ENCODE data around the gene LRP2. TPM values are rescaled to one million over a fixed set of nuclear protein-coding genes. Genes with fewer than 3 reads are reported as not detected.

LRP2 gene
- total RNA-seq, 2 donors from 2014 or later, result 0.05 TPM; not detected in 1

DNA sequence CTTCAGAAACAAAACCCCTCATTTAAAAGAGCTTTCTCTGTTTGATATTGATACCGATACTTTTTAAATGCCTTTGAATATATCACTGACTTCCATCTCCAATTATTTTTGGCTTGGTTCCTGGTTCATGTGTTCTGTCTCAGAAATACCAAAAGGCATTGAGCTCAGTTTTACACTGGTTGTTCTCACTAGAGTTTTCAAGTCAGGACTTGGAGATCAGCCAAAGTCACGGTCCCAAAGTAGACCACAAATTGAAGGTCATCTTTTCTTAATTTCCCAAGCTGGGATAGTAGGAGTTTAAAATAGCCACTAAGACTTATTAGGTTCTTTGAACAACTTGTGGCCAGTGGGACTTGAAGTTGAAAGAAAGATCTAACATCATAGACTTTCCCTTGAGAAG, 268.8 kb downstream of the LRP2 start:
- Histone ChIP-seq H3K27me3 (no peaks in the 10 kb centered on the region), H3K4me3 (no peak overlapping the region), H3K36me3 (no peaks in the 10 kb centered on the region), H3K9me3 (no peaks in the 10 kb centered on the region), H3K27ac (no peak overlapping the region), H3K9ac (ENCODE audit: low read depth in 2 of 2, low read length in 2 of 2) (no peak overlapping the region), H3K4me1 (peaks cover 3% of the 10 kb centered on the region)
- DNase-seq, result no peak
- intact Hi-C loops (cut with DNase I), result no loop called here
- TF ChIP-seq, protein P1, sequence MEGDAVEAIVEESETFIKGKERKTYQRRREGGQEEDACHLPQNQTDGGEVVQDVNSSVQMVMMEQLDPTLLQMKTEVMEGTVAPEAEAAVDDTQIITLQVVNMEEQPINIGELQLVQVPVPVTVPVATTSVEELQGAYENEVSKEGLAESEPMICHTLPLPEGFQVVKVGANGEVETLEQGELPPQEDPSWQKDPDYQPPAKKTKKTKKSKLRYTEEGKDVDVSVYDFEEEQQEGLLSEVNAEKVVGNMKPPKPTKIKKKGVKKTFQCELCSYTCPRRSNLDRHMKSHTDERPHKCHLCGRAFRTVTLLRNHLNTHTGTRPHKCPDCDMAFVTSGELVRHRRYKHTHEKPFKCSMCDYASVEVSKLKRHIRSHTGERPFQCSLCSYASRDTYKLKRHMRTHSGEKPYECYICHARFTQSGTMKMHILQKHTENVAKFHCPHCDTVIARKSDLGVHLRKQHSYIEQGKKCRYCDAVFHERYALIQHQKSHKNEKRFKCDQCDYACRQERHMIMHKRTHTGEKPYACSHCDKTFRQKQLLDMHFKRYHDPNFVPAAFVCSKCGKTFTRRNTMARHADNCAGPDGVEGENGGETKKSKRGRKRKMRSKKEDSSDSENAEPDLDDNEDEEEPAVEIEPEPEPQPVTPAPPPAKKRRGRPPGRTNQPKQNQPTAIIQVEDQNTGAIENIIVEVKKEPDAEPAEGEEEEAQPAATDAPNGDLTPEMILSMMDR (IDR thresholded peaks at IDR 0.05), result no peak

DNA sequence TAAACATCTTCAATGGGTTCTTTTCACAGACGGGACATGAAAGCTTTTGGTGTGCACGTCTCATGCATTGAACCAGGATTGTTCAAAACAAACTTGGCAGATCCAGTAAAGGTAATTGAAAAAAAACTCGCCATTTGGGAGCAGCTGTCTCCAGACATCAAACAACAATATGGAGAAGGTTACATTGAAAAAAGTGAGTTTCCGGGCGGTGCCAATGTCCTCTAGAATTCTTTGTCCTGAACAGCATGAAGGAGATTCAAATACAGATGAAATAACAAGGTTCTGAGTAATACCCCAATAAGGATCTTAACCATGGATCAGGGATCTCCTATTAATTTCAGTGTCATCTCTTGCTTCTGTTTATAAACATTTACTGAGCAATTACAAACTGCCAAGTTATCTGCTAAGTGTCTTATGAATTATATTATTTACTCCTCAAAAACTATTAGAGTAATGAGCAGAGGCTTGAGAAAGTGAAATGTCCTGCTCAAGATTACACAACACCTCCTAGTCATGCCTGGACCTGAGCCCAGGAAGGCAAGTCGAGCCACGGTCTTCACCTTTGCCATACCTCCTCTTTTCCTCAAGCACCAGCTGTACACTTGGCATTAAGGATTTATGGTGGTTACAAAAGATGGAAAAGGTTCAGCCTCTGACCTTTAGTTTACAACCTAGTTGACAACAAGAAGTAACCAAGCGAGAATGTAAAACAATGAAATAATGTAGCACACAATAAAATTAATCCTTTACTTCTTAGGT, 270.4 kb downstream of the LRP2 start:
- Histone ChIP-seq H3K4me3 (no peak overlapping the region), H3K9me3 (no peaks in the 10 kb centered on the region), H3K27me3 (no peaks in the 10 kb centered on the region), H3K9ac (ENCODE audit: low read depth in 2 of 2, low read length in 2 of 2) (no peak overlapping the region), H3K36me3 (no peaks in the 10 kb centered on the region), H3K4me1 (peaks cover 3% of the 10 kb centered on the region), H3K27ac (peak overlapping the region; percentile 70)
- DNase-seq, result peak; percentile 82
- TF ChIP-seq, protein P1 (IDR thresholded peaks at IDR 0.05), result no peak
- intact Hi-C loops (cut with DNase I), result no loop called here

DNA sequence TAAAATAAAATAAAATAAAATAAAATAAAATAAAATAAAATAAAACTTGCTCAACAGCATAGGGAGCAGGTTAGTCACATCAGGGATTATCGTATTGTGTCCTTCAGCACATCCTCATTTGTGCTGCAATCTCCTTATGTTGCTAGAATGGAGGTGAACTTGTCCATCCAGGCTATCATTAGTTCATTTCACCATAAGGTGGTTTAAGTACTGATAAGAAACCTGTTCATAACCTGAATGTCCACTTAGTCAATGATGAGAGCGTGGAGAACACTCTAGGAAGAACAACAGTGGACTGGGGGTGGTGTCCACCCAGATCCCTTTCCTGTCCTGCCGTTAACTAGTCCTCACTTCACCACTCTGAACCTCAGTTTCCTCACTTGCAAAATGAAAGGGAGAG, 271.1 kb downstream of the LRP2 start:
- Histone ChIP-seq H3K9me3 (no peaks in the 10 kb centered on the region), H3K4me3 (no peak overlapping the region), H3K4me1 (peaks cover 3% of the 10 kb centered on the region), H3K9ac (ENCODE audit: low read depth in 2 of 2, low read length in 2 of 2) (no peak overlapping the region), H3K36me3 (no peaks in the 10 kb centered on the region), H3K27me3 (no peaks in the 10 kb centered on the region), H3K27ac (no peak overlapping the region)
- intact Hi-C loops (cut with DNase I), result no loop called here
- TF ChIP-seq, protein P1 (IDR thresholded peaks at IDR 0.05), result no peak
- DNase-seq, result no peak

GRCh38 chr2:169090133-169090820, 272.1 kb downstream of the LRP2 start:
- H3K36me3 ChIP-seq, result no peaks in the 10 kb centered on the region
- TF ChIP-seq, protein P1 (IDR thresholded peaks at IDR 0.05), result no peak
- DNase-seq, result no peak
- H3K9me3 ChIP-seq, result no peaks in the 10 kb centered on the region
- H3K9ac ChIP-seq (ENCODE audit: low read depth in 2 of 2, low read length in 2 of 2), result no peak overlapping the region
- peaks cover 3% of the 10 kb centered on the region for H3K4me1 ChIP-seq
- intact Hi-C loops (cut with DNase I), result no loop called here
- H3K27ac ChIP-seq, result peak overlapping the region; percentile 54
- H3K27me3 ChIP-seq, result no peaks in the 10 kb centered on the region
- H3K4me3 ChIP-seq, result no peak overlapping the region

GRCh38 chr2:169089182-169089581, 273.2 kb downstream of the LRP2 start:
- no peak for DNase-seq
- TF ChIP-seq, protein P1 (IDR thresholded peaks at IDR 0.05), result no peak
- no peak overlapping the region for H3K9ac ChIP-seq (ENCODE audit: low read depth in 2 of 2, low read length in 2 of 2)
- no peak overlapping the region for H3K4me3 ChIP-seq
- H3K36me3 ChIP-seq, result no peaks in the 10 kb centered on the region
- H3K27ac ChIP-seq, result no peak overlapping the region
- H3K9me3 ChIP-seq, result no peaks in the 10 kb centered on the region
- peaks cover 3% of the 10 kb centered on the region for H3K4me1 ChIP-seq
- intact Hi-C loops (cut with DNase I), result no loop called here
- no peaks in the 10 kb centered on the region for H3K27me3 ChIP-seq
